ENCODE results near the gene TMEM62.

DNA sequence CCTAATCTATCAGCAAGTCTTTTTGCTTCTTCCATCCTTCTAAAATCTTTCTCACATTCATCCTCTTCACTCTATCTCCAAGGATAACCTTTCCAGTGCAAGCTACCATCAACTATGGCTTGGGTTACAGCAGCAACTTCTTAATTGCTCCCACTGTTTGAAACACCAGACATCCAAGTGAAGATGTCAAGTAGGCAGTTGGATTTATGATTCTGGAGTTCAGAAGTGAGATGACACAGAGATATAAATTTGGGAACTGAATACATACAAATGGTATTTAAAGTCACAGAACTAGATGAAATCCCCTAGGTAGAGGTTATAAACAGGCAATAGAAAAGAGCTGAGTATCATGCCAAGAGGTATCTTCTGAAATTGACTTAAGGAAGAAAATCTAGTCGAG, 31.2 kb upstream of the TMEM62 start:
- TF ChIP-seq, protein P1, sequence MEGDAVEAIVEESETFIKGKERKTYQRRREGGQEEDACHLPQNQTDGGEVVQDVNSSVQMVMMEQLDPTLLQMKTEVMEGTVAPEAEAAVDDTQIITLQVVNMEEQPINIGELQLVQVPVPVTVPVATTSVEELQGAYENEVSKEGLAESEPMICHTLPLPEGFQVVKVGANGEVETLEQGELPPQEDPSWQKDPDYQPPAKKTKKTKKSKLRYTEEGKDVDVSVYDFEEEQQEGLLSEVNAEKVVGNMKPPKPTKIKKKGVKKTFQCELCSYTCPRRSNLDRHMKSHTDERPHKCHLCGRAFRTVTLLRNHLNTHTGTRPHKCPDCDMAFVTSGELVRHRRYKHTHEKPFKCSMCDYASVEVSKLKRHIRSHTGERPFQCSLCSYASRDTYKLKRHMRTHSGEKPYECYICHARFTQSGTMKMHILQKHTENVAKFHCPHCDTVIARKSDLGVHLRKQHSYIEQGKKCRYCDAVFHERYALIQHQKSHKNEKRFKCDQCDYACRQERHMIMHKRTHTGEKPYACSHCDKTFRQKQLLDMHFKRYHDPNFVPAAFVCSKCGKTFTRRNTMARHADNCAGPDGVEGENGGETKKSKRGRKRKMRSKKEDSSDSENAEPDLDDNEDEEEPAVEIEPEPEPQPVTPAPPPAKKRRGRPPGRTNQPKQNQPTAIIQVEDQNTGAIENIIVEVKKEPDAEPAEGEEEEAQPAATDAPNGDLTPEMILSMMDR (IDR thresholded peaks at IDR 0.05; ENCODE audit: low read depth, low read length), result no peak
- TF ChIP-seq MYC (IDR thresholded peaks at IDR 0.05; ENCODE audit: low read depth, low read length), result no peak

Data from NB4 (cell line).